Uterus (tissue), 2 donors: ENCODE data around the gene PLA2G4E.

Source experiments
- CTCF ChIP-seq, 4 experiments: fragments of 200-600 bp in 2 of 4; fragments of 450-650 bp in 2 of 4; sonication (generic) in 2 of 4; IDR thresholded peaks; one replicate each; pipeline ENCODE4 v1.5.1; 2016 to 2019; ENCODE audit warnings: antibody characterized with exemption in 4 of 4, mild to moderate bottlenecking in 2 of 4, moderate library complexity in 1 of 4
- POLR2A ChIP-seq, 2 donors: fragments of 450-650 bp; IDR thresholded peaks; one replicate each; pipeline ENCODE4 v1.6.1; 2016; ENCODE audit warnings: antibody characterized with exemption in 2 of 2, mild to moderate bottlenecking in 1 of 2, moderate library complexity in 1 of 2

- no peak for TF ChIP-seq CTCF (IDR thresholded peaks at IDR 0.05)
- TF ChIP-seq POLR2A (IDR thresholded peaks at IDR 0.05), result no peak
Measured at GRCh38 chr15:41979493-41980266, 41.2 kb downstream of the PLA2G4E start.
